Large intestine (tissue), 3 donors: Measurements from ENCODE around the gene PIK3R5. TPM values are rescaled to one million over a fixed set of nuclear protein-coding genes. Genes with fewer than 3 reads are reported as not detected.
"Not testable (repeated sequence)": the region's sequence is repeated elsewhere in the genome, so short reads cannot be mapped to it uniquely, and the experiment has no call there.

Source experiments
- DNase-seq, 2 donors: peaks; one replicate each; pipeline versions ENCODE4 v3.0.0 to v3.0.0-alpha.2; 2013
- H3K27ac ChIP-seq: one replicate; pipeline ENCODE4 v1.5.1; 2013; ENCODE audit warnings: low read length
- H3K27me3 ChIP-seq: 2 replicates; pipeline ENCODE4 v1.6.1; 2013; ENCODE audit warnings: low read length; ENCODE audit not compliant: control insufficient read depth, insufficient read depth
- H3K36me3 ChIP-seq: 2 replicates; pipeline ENCODE4 v1.6.1; 2013; ENCODE audit warnings: low read length; ENCODE audit not compliant: control insufficient read depth, insufficient read depth
- H3K4me1 ChIP-seq: one replicate; pipeline ENCODE4 v1.6.1; 2013; ENCODE audit warnings: low read length; ENCODE audit not compliant: control insufficient read depth, insufficient read depth
- H3K4me3 ChIP-seq: one replicate; pipeline ENCODE4 v1.5.1; 2013; ENCODE audit warnings: low read length
- H3K9me3 ChIP-seq: one replicate; pipeline ENCODE4 v1.6.1; 2013; ENCODE audit warnings: mild to moderate bottlenecking, low read depth, low read length, moderate library complexity; ENCODE audit not compliant: control insufficient read depth
- WGBS: methylation state at CpG from one replicate; pipeline ENCODE4 v1.1.5; 2013; ENCODE audit warnings: low lambda C conversion rate; ENCODE audit not compliant: insufficient coverage; 5-methylcytosine and 5-hydroxymethylcytosine counted together
- polyA plus RNA-seq: library from polyadenylated mRNA; unstranded; fragments of 120-200 nt; gene quantifications from one replicate; pipeline ENCODE4 v1.2.1, GENCODE V29; 2013

Gene PIK3R5
- polyA plus RNA-seq, 1 donor = 3.2 TPM

DNA sequence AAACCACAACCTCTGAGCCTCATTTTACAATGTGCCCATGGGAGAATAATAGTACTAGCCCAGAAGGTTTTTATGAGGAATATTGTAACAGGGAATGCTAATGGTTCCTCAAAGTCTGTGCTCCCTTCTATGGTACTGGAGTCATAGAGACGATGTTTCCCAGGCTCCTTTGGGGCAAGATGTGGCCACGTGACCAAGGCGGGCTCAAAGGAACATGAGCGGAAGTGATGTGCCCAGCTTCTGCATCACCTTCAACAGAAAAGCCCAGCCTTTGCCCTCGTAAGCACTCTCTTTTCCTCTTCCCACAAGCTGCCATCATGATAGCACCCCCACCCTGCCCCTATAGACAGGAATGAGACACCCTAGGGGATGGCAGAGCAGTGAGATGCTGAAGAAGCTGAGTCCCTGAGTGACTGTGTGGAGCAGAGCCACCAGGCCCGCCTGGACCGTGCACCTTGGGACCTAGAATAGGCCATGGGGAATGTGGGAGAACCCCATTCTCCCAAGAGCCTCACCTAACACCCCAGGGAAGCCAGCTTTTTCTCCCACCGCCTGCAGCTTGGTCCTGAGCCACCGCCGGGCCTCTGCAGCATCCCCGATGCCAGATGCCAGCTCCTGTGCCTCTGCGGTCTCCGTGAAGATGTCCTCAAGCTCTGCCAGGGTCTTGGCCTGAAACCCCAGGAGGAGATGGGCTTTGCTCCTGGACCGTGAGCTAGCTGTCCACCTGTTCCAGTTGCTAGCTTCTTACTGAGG, 75.9 kb downstream of the PIK3R5 start:
- Histone ChIP-seq H3K4me3 (no peak overlapping the region), H3K9me3 (no peaks in the 10 kb centered on the region), H3K4me1 (no peaks in the 10 kb centered on the region), H3K36me3 (no peaks in the 10 kb centered on the region), H3K27me3 (peaks cover 8% of the 10 kb centered on the region), H3K27ac (no peak overlapping the region)
- DNase-seq = no peak
- WGBS = no CpG with 5 or more reads among the region's 14 CpGs

DNA sequence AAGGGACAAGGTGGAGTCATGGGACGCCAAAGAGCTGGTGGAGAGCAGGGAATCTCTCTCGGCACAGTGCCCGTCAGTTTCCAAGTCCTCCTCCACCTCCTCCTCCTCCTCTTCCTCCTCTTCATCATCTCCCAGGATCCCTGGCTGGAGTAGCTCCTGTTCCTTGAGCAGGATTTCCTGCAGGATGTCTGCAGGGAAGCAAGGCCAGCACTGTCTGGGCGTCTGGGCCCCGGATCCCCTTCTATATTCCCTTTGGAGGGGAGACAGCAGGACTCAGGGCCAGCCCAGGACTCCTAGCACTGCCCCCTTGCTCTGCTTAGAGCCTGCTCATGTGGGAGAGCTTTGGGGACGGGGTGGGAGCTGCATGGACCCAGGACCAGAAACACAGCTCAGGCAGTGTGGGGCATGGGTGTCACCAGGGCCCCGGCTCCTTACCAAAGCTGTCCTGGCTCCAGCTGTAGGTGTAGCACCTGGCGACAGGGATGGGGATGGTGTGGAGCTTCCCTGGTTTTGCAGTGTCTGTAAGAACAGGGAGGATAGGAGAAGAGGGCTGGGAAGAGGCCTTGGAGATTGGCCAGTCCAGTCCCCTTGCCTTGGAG, 76.7 kb downstream of the PIK3R5 start:
- Histone ChIP-seq H3K36me3 (no peaks in the 10 kb centered on the region), H3K27ac (no peak overlapping the region), H3K27me3 (peaks cover 2% of the 10 kb centered on the region), H3K4me3 (no peak overlapping the region), H3K4me1 (no peaks in the 10 kb centered on the region), H3K9me3 (no peaks in the 10 kb centered on the region)
- no peak for DNase-seq
- WGBS = no CpG with 5 or more reads among the region's 8 CpGs

GRCh38 chr17:8887834-8888703, 77.4 kb downstream of the PIK3R5 start:
- WGBS = no CpG with 5 or more reads among the region's 39 CpGs
- peak in 1 of 2 donors; percentile 22 for DNase-seq
- H3K4me3 ChIP-seq = no peak overlapping the region
- H3K27ac ChIP-seq = no peak overlapping the region
- H3K27me3 ChIP-seq = no peaks in the 10 kb centered on the region
- H3K9me3 ChIP-seq = no peaks in the 10 kb centered on the region
- no peaks in the 10 kb centered on the region for H3K4me1 ChIP-seq
- H3K36me3 ChIP-seq = no peaks in the 10 kb centered on the region

GRCh38 chr17:8887301-8887700, 78.2 kb downstream of the PIK3R5 start:
- Histone ChIP-seq H3K36me3 (no peaks in the 10 kb centered on the region), H3K27ac (no peak overlapping the region), H3K9me3 (no peaks in the 10 kb centered on the region), H3K27me3 (no peaks in the 10 kb centered on the region), H3K4me1 (no peaks in the 10 kb centered on the region), H3K4me3 (no peak overlapping the region)
- no peak for DNase-seq
- no CpG with 5 or more reads among the region's 11 CpGs for WGBS

GRCh38 chr17:8885967-8886684, 79.4 kb downstream of the PIK3R5 start:
- H3K4me1 ChIP-seq = no peaks in the 10 kb centered on the region
- WGBS = 100% methylated on average over 1 of the region's 23 CpGs
- no peak for DNase-seq
- H3K4me3 ChIP-seq = no peak overlapping the region
- no peaks in the 10 kb centered on the region for H3K9me3 ChIP-seq
- no peaks in the 10 kb centered on the region for H3K36me3 ChIP-seq
- H3K27me3 ChIP-seq = no peaks in the 10 kb centered on the region
- no peak overlapping the region for H3K27ac ChIP-seq

- not testable (repeated sequence) for H3K36me3 ChIP-seq, H3K27me3 ChIP-seq, H3K4me1 ChIP-seq, H3K9me3 ChIP-seq, DNase-seq, H3K4me3 ChIP-seq, H3K27ac ChIP-seq
- WGBS = no CpG with 5 or more reads among the region's 30 CpGs
These were observed 80.1 kb downstream of the PIK3R5 start for GRCh38 chr17:8885163-8885966.

DNA sequence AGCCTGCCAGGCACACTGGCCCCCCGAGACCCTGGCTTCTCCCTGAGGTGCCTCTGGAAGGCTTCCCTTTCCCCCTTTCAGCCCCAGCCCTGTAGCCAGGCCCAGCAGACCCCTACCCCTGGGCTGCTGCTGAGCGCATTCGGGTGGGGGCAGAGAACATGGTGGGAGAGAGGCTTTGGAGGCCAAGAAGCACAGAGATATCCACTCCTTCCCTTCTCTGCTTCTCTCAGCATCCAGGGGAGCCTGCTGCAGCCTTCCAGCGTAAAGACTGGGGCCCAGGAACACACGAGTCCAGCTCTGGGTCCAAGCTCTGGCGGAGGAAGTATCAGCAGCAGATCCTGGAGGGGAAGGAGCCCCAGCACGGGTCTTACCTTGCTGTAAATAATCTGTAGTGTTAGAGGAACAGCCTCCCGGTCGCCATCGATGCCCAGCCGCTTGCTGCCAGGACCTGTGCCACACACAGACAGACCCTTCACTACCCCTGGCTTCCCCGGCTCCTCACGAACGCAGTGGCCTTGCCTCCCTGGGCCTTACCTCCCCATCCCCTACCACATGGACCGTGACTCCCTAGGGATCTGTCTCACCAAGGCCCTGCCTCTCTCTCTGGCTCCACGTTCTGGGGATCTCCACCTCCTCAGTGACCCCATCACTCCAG, 81.0 kb downstream of the PIK3R5 start:
- WGBS = no CpG with 5 or more reads among the region's 16 CpGs

GRCh38 chr17:8883353-8883752, 82.2 kb downstream of the PIK3R5 start:
- no peaks in the 10 kb centered on the region for H3K4me1 ChIP-seq
- no peak for DNase-seq
- no peaks in the 10 kb centered on the region for H3K27me3 ChIP-seq
- H3K9me3 ChIP-seq = no peaks in the 10 kb centered on the region
- H3K36me3 ChIP-seq = no peaks in the 10 kb centered on the region
- H3K27ac ChIP-seq = no peak overlapping the region
- H3K4me3 ChIP-seq = no peak overlapping the region
- no CpG with 5 or more reads among the region's 4 CpGs for WGBS

More for the DNA sequence above, 81.0 kb downstream of the PIK3R5 start:
- no peak for DNase-seq
- Histone ChIP-seq H3K27ac (no peak overlapping the region), H3K4me3 (no peak overlapping the region), H3K4me1 (no peaks in the 10 kb centered on the region), H3K36me3 (no peaks in the 10 kb centered on the region), H3K27me3 (no peaks in the 10 kb centered on the region), H3K9me3 (no peaks in the 10 kb centered on the region)

- H3K4me1 ChIP-seq = no peaks in the 10 kb centered on the region
- WGBS = no CpG with 5 or more reads among the region's 7 CpGs
- no peaks in the 10 kb centered on the region for H3K27me3 ChIP-seq
- H3K4me3 ChIP-seq = no peak overlapping the region
- H3K27ac ChIP-seq = no peak overlapping the region
- no peaks in the 10 kb centered on the region for H3K36me3 ChIP-seq
- no peak for DNase-seq
- H3K9me3 ChIP-seq = no peaks in the 10 kb centered on the region
These were observed 83.9 kb downstream of the PIK3R5 start for GRCh38 chr17:8881606-8882005.
